22Rv1 (cell line): Measurements from ENCODE around the gene SLC15A3.

Experiments used
- ZFX ChIP-seq: fragments of 450-650 bp; IDR thresholded peaks from 2 replicates; pipeline ENCODE4 v1.6.1; 2017; ENCODE audit warnings: antibody characterized with exemption, borderline replicate concordance
- TF ChIP-seq, protein P1 (sequence below): fragments of 450-650 bp; IDR thresholded peaks from 2 replicates; pipeline ENCODE4 v1.5.1; 2017; ENCODE audit warnings: mild to moderate bottlenecking

GRCh38 chr11:60935676-60936442 is 16.1 kb downstream of the SLC15A3 start:
- TF ChIP-seq, protein P1, sequence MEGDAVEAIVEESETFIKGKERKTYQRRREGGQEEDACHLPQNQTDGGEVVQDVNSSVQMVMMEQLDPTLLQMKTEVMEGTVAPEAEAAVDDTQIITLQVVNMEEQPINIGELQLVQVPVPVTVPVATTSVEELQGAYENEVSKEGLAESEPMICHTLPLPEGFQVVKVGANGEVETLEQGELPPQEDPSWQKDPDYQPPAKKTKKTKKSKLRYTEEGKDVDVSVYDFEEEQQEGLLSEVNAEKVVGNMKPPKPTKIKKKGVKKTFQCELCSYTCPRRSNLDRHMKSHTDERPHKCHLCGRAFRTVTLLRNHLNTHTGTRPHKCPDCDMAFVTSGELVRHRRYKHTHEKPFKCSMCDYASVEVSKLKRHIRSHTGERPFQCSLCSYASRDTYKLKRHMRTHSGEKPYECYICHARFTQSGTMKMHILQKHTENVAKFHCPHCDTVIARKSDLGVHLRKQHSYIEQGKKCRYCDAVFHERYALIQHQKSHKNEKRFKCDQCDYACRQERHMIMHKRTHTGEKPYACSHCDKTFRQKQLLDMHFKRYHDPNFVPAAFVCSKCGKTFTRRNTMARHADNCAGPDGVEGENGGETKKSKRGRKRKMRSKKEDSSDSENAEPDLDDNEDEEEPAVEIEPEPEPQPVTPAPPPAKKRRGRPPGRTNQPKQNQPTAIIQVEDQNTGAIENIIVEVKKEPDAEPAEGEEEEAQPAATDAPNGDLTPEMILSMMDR = no peak
- TF ChIP-seq ZFX = no peak
